Muscle layer of duodenum (tissue), 2 donors: Measurements from ENCODE around the gene SELENOT.

Experiments used
- H3K27ac ChIP-seq: one replicate; pipeline ENCODE4 v1.7.0; 2013; ENCODE audit warnings: mild to moderate bottlenecking, low read length
- H3K27me3 ChIP-seq: one replicate; pipeline ENCODE4 v1.7.0; 2013; ENCODE audit warnings: low read depth, mild to moderate bottlenecking, control low read depth, low read length
- H3K36me3 ChIP-seq, 2 donors: one replicate each; pipeline ENCODE4 v1.7.0; 2013; ENCODE audit warnings: low read length in 2 of 2, control low read depth in 1 of 2, mild to moderate bottlenecking in 1 of 2; ENCODE audit not compliant: insufficient read depth in 2 of 2, control insufficient read depth in 1 of 2
- H3K4me1 ChIP-seq, 2 donors: one replicate each; pipeline ENCODE4 v1.7.0; 2013; ENCODE audit warnings: low read length in 2 of 2, mild to moderate bottlenecking in 2 of 2, control low read depth in 1 of 2, moderate library complexity in 1 of 2; ENCODE audit not compliant: insufficient read depth in 2 of 2, control insufficient read depth in 1 of 2
- H3K4me3 ChIP-seq, 2 donors: one replicate each; pipeline ENCODE4 v1.7.0; 2013; ENCODE audit warnings: low read length in 2 of 2, low read depth in 1 of 2, mild to moderate bottlenecking in 1 of 2
- H3K9me3 ChIP-seq, 2 donors: one replicate each; pipeline ENCODE4 v1.7.0; 2013; ENCODE audit warnings: low read length in 2 of 2, control low read depth in 1 of 2, mild to moderate bottlenecking in 1 of 2; ENCODE audit not compliant: control insufficient read depth in 1 of 2
- donor health status: healthy.

SELENOT gene, protein sequence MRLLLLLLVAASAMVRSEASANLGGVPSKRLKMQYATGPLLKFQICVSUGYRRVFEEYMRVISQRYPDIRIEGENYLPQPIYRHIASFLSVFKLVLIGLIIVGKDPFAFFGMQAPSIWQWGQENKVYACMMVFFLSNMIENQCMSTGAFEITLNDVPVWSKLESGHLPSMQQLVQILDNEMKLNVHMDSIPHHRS

DNA sequence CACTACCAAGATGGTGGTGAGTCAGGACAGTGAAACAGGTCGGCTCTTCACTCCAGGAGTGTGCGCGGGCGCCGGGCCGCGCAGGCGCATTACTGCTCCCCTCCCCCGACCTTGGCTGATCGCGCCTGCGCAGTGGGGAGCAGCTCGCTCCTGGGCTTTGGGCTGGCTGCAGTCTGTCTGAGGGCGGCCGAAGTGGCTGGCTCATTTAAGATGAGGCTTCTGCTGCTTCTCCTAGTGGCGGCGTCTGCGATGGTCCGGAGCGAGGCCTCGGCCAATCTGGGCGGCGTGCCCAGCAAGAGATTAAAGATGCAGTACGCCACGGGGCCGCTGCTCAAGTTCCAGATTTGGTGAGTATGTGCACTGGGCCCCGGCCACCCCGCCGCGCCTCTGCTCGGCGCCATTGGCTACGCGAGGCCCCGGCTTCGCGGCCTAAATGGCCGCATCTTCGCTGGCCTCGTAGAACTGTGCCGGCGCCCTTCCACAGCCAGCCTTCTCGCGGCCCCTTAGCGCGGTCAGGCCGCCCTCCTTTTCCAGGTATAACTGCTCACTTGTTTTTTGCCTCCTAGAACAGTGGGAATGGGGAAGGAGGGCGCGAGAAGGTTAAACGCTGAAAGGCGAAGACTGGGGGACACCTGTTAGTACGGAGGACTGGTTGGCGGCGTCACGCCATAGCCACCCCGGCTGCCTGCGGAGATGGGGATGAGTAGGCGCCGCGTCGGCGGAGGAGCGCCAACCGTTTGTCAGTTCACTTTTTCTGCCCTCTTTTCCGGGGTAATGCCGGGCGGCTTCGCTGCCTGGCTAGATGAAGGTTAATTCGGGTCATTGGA lies at the start of gene SELENOT:
SELENOT (plus strand) TSS at position 169 of the 827 bp plus-strand sequence; CDS start at position 211, 42 bp downstream.
- no peaks in the 10 kb centered on the region for H3K27me3 ChIP-seq
- H3K4me1 ChIP-seq, result peaks cover 4 to 34% of the 10 kb centered on the region in 2 donors
- H3K9me3 ChIP-seq, result no peaks in the 10 kb centered on the region
- peak within 1 kb of the TSS; percentile 94 for H3K27ac ChIP-seq
- H3K36me3 ChIP-seq, result no peaks in the 10 kb centered on the region
- H3K4me3 ChIP-seq, result peak within 1 kb of the TSS; percentile 86 to 92

DNA sequence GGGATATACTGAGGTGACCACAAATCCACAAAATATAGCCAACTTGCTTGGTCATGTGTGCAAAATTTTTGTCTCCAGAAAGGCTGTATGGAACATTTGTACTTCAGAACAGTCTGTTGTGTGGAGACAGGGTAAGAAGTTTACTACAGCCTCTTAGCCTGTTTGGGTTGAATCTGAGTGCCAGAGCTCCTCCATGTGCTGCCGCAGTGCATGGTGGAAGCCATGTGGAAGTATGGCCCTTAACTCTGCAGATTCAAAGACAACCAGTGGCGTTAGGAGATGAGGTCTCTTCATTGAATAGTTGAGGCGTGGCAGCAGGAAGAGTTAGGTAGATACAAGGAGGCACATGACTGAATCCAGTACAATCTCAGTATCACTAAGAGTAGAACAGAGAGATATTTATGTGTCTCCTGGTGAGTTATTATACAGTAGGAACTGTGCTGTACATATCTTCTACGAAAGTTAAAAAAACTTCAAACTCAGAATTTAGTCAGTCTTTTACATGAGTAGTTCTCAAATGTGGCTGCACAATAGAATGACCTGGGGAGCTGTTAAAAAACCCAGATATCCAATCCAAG lies 47.2 kb upstream of the SELENOT start:
- H3K36me3 ChIP-seq, result peaks cover 16 to 25% of the 10 kb centered on the region in 2 donors

DNA sequence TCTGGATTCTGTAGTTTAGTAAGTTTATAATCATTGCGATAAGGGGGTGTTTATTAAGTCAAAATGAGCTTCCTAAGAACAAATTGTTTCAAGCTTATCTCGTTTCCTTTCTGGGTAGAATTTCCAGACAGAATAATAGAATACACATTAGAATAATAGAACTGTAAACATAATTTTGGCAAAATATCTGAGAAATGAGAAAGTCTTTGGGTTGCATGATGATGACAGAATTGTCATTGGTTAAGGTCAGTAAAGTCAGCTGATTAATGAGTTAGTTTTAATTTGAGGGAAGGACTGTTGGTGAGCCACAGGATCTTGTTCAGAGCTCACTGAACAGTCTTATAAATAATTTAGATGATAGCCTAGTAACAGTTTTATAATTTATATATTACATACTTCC lies 46.3 kb upstream of the SELENOT start:
- Histone ChIP-seq H3K4me1 (no peaks in the 10 kb centered on the region), H3K9me3 (no peaks in the 10 kb centered on the region), H3K36me3 (peaks cover 16 to 25% of the 10 kb centered on the region in 2 donors), H3K27me3 (no peaks in the 10 kb centered on the region), H3K4me3 (no peak overlapping the region), H3K27ac (no peak overlapping the region)

More for the DNA sequence above, 47.2 kb upstream of the SELENOT start:
- Histone ChIP-seq H3K9me3 (no peaks in the 10 kb centered on the region), H3K4me1 (no peaks in the 10 kb centered on the region), H3K27me3 (no peaks in the 10 kb centered on the region), H3K4me3 (no peak overlapping the region), H3K27ac (no peak overlapping the region)

DNA sequence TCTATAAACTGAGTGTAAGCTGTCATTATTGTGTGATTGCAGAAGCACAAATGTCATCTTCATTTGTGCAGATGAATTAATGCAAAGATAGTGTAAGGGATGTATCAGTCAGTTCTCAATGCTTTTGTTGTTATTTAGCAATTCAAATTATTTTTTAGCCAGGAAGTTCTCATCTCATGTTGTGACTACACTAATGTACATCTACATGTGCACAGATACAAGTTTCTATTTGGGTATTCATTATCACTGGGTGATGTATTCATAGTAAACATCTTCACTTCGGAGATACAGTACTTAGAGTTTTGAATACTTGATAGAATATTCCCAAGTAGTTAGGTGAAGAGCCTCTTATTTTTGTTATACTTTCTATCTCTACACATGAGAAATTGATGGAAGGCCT lies 45.4 kb upstream of the SELENOT start:
- H3K4me1 ChIP-seq, result no peaks in the 10 kb centered on the region
- no peaks in the 10 kb centered on the region for H3K9me3 ChIP-seq
- no peak overlapping the region for H3K4me3 ChIP-seq
- H3K27ac ChIP-seq, result no peak overlapping the region
- peaks cover 16 to 21% of the 10 kb centered on the region in 2 donors for H3K36me3 ChIP-seq
- no peaks in the 10 kb centered on the region for H3K27me3 ChIP-seq

DNA sequence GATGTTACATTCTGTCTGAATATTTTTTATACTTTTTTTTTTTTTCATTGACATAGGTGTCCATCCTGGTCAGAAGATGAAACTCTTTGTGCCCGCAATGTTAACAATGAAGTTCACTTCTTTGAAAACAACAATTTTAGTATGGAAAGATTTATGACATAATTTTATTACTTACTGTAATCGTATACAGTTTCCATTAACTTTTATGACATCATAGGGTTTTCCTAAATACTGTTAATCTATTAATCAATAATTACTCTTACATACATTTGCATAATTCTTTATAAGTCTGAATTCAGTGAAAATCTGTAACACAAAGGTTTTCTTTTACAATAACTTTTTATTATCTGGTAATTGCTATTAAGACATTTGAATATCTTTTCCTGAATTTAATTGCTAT lies 38.9 kb upstream of the SELENOT start:
- H3K9me3 ChIP-seq, result no peaks in the 10 kb centered on the region
- H3K36me3 ChIP-seq, result peaks cover 30 to 35% of the 10 kb centered on the region in 2 donors
- no peaks in the 10 kb centered on the region for H3K27me3 ChIP-seq
- no peak overlapping the region for H3K27ac ChIP-seq
- no peak overlapping the region for H3K4me3 ChIP-seq
- H3K4me1 ChIP-seq, result no peaks in the 10 kb centered on the region

DNA sequence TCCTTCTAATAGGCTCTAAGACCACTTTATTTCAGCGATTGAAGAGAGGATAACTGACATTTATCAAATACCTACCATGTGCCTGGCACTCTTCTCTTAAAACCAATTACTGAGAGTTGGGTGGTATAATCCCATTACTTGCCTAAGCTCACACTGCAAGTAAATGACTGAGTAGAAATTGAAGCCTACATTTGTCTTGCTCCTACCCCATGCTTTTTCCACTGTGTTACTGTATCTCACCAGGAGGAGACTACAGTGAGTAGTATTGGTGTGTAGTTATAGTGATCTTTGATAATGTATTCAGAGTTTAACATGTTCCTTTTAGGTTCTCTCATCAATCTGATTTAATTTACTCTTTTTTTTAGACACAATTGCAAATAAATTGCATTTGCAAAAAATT lies 35.8 kb upstream of the SELENOT start:
- Histone ChIP-seq H3K36me3 (peaks cover 41 to 49% of the 10 kb centered on the region in 2 donors), H3K27ac (no peak overlapping the region), H3K4me3 (no peak overlapping the region), H3K9me3 (no peaks in the 10 kb centered on the region), H3K4me1 (no peaks in the 10 kb centered on the region), H3K27me3 (no peaks in the 10 kb centered on the region)

DNA sequence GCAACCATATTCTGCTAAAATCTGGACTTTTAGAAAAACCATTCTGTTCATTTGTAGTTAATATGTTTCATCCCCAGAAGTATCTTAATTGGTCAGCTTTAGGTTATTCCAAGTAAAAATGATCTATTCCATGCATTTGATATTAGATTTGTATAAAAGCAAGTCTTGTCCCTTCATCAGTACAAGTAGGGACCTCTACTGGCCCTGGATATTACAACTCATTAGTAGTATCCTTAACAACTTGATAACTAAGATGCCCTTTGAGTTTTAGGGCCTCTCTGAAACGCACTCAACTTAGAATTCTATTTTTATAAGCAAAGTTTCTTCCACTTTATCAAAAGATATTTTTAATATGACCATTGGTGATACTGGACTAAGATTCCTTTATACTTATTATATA lies 25.3 kb upstream of the SELENOT start:
- Histone ChIP-seq H3K9me3 (no peaks in the 10 kb centered on the region), H3K4me3 (no peak overlapping the region), H3K36me3 (peaks cover 24 to 51% of the 10 kb centered on the region in 2 donors), H3K4me1 (no peaks in the 10 kb centered on the region), H3K27ac (no peak overlapping the region), H3K27me3 (no peaks in the 10 kb centered on the region)

DNA sequence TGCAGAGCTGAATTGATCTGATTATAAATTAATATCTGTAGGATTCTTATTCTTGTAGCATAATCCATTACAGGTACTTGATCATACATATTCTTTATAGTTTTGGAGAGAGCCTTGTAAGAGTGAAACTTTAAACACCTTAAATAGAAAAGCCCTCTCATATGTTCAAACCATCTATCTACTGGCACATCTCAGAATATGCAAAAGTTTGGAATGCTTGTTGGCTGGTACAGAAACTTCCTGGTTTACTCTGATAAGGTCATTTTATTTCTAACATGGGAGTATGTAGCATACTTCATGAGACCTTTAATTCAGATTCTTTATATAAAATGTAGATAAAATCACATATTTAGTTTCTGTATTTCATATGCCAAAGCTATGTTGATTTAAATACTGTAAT lies 21.9 kb upstream of the SELENOT start:
- H3K27me3 ChIP-seq, result no peaks in the 10 kb centered on the region
- H3K9me3 ChIP-seq, result no peaks in the 10 kb centered on the region
- no peak overlapping the region for H3K27ac ChIP-seq
- H3K4me3 ChIP-seq, result no peak overlapping the region
- H3K36me3 ChIP-seq, result peaks cover 27 to 61% of the 10 kb centered on the region in 2 donors
- H3K4me1 ChIP-seq, result no peaks in the 10 kb centered on the region

DNA sequence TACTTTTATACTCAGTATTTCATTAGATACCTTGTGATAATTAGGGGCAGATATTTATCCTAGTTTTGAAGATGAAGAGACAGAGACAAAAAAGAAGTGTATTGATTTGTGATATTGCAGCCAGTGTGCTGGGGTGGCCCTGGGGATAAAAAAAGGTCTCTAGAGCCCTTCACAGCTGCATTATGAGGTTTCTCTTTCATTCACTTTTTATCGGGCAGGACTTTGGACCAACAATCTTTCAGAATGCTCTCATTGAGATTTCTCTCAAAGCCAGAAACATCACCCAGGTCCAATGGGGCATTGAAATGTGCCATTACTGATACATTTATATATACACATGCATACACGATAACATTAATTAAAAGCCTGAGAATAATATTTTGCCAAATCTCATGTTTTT lies 20.5 kb upstream of the SELENOT start:
- Histone ChIP-seq H3K27me3 (no peaks in the 10 kb centered on the region), H3K27ac (no peak overlapping the region), H3K4me3 (no peak overlapping the region), H3K36me3 (peaks cover 14 to 48% of the 10 kb centered on the region in 2 donors), H3K4me1 (no peaks in the 10 kb centered on the region), H3K9me3 (no peaks in the 10 kb centered on the region)

DNA sequence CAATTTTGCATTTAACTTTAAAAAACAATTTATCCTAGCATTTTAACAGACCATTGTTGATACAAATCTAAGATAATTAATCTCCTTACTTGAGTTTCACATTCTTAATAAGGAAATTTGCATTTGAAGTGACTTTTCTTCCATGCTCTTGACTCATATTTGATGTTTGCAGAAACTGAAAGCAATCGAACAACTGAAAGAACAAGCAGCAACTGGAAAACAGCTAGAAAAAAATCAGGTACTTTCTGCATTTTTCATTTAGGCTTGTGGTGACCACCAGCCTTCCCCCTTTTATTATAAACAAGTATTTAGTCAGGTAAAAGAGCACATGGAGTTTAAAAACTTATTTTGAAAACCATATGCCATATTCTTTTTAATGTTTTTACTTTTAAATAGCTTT lies 20.1 kb upstream of the SELENOT start:
- no peaks in the 10 kb centered on the region for H3K27me3 ChIP-seq
- no peaks in the 10 kb centered on the region for H3K9me3 ChIP-seq
- H3K27ac ChIP-seq, result no peak overlapping the region
- no peaks in the 10 kb centered on the region for H3K4me1 ChIP-seq
- no peak overlapping the region for H3K4me3 ChIP-seq
- peaks cover 14 to 48% of the 10 kb centered on the region in 2 donors for H3K36me3 ChIP-seq

DNA sequence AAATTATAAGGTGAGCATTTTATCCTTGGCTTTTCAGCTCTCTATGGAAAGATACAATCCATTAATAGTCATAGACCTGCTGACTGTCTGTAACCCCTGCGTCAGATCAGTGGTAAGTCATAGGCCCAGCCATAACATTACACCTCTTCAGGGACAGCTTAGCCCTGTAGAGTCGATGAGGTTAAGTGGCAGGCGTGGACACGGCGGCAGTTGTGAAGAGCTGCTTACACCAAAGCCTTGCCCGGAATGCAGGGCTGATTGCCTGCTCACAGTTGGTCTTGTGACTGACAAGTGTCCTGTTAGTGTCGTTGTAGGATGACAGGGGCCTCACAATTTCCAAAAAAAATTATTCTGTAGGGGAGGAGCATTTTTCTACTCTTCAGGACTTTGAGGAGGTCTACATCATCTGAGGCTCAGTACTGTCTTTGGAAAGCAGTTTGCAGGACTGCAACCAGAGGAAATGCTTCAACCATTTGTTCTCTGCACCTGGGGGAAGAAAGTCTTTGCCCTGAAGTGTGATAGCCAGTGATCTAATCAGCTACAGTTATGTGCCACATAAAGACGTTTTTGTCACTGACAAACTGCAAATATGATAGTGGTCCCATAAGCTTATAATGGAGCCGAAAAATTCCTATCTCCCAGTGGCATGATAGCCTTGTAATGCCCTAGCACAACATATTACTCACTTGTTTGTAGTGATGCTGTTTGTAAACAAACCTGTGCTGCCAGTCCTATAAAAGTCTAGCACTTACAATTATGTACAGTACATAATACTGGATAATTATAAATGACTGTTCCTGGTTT lies 14.9 kb upstream of the SELENOT start:
- H3K27ac ChIP-seq, result no peak overlapping the region

More for the DNA sequence above, 14.9 kb upstream of the SELENOT start:
- Histone ChIP-seq H3K4me1 (no peaks in the 10 kb centered on the region), H3K27me3 (no peaks in the 10 kb centered on the region), H3K9me3 (no peaks in the 10 kb centered on the region), H3K4me3 (no peak overlapping the region), H3K36me3 (peaks cover 4 to 18% of the 10 kb centered on the region in 2 donors)
